Stimulated activated naive B cell treated with anti-CD40 and anti-IgM and Interleukin-4, amounts not matched to agents 10 μg/mL and 1 μg/mL and 100 μg/mL, for 72 hours (primary cell): ENCODE measurements around the gene DEFB124.
"Not testable (repeated sequence)": the region's sequence is repeated elsewhere in the genome, so short reads cannot be mapped to it uniquely, and the experiment has no call there.

Experiments used
- ATAC-seq, 2 donors: fragments of 150-1000 bp; cut with Tn5 transposase; replicated peaks; 2 replicates each; pipeline ENCODE4 v1.10.0; 2021; ENCODE audit warnings: moderate library complexity in 1 of 2
- DNase-seq: peaks from one replicate; pipeline ENCODE4 v3.0.0; 2021
- H3K27ac Mint-ChIP-seq: one replicate; pipeline ENCODE4 v1.8.0; 2022; ENCODE audit warnings: mild to moderate bottlenecking, mixed read lengths
- H3K27me3 Mint-ChIP-seq, 2 donors: one replicate each; pipeline ENCODE4 v1.8.0; 2022; ENCODE audit warnings: mixed read lengths in 2 of 2
- H3K36me3 Mint-ChIP-seq, 2 donors: one replicate each; pipeline ENCODE4 v1.8.0; 2022; ENCODE audit warnings: mixed read lengths in 2 of 2, mild to moderate bottlenecking in 1 of 2
- H3K4me1 Mint-ChIP-seq, 2 donors: one replicate each; pipeline ENCODE4 v1.8.0; 2022; ENCODE audit warnings: mixed read lengths in 2 of 2, mild to moderate bottlenecking in 1 of 2
- H3K4me3 Mint-ChIP-seq, 2 donors: one replicate each; pipeline ENCODE4 v1.8.0; 2022; ENCODE audit warnings: mild to moderate bottlenecking in 2 of 2, mixed read lengths in 2 of 2, moderate library complexity in 1 of 2
- H3K9me3 Mint-ChIP-seq, 2 donors: one replicate each; pipeline ENCODE4 v1.8.0; 2022; ENCODE audit warnings: mixed read lengths in 2 of 2, mild to moderate bottlenecking in 1 of 2

The DEFB124 gene

GRCh38 chr20:31474097-31474436 is 860 bp downstream of the DEFB124 start:
- Mint-ChIP-seq H3K4me1 (peaks cover 18 to 32% of the 10 kb centered on the region in 2 donors), H3K27ac (peak overlapping the region; percentile 81), H3K4me3 (peak overlapping the region in 1 of 2 donors; percentile 41), H3K9me3 (peaks cover 2 to 4% of the 10 kb centered on the region in 2 donors), H3K36me3 (peaks cover 2 to 4% of the 10 kb centered on the region in 2 donors), H3K27me3 (peaks cover 50% of the 10 kb centered on the region in 2 donors)
- no peak for DNase-seq
- peak; percentile 91 to 93 for ATAC-seq

GRCh38 chr20:31473331-31474096 is 1.4 kb downstream of the DEFB124 start:
- ATAC-seq (peak; percentile 33 to 39), DNase-seq (no peak)
- Mint-ChIP-seq H3K4me3 (no peak overlapping the region), H3K4me1 (peaks cover 18 to 32% of the 10 kb centered on the region in 2 donors), H3K36me3 (peaks cover 2 to 4% of the 10 kb centered on the region in 2 donors), H3K27me3 (peaks cover 46 to 50% of the 10 kb centered on the region in 2 donors), H3K9me3 (peaks cover 2 to 4% of the 10 kb centered on the region in 2 donors), H3K27ac (no peak overlapping the region)

- Mint-ChIP-seq H3K27ac (no peak overlapping the region), H3K36me3 (peaks cover 2 to 4% of the 10 kb centered on the region in 2 donors), H3K4me1 (peaks cover 18 to 32% of the 10 kb centered on the region in 2 donors), H3K27me3 (peaks cover 38 to 48% of the 10 kb centered on the region in 2 donors), H3K4me3 (no peak overlapping the region), H3K9me3 (peaks cover 2 to 4% of the 10 kb centered on the region in 2 donors)
- DNase-seq (no peak), ATAC-seq (no peak)
Observed at GRCh38 chr20:31472395-31473330, 2.3 kb downstream of the DEFB124 start.

- Mint-ChIP-seq H3K27me3 (peaks cover 24 to 31% of the 10 kb centered on the region in 2 donors), H3K4me1 (peaks cover 18 to 31% of the 10 kb centered on the region in 2 donors)
- not testable (repeated sequence) for H3K36me3 Mint-ChIP-seq, H3K9me3 Mint-ChIP-seq, DNase-seq, H3K4me3 Mint-ChIP-seq, ATAC-seq, H3K27ac Mint-ChIP-seq
Observed at GRCh38 chr20:31470946-31471345, 4.0 kb downstream of the DEFB124 start.

GRCh38 chr20:31454361-31454760 is 20.6 kb downstream of the DEFB124 start:
- DNase-seq (no peak), ATAC-seq (no peak)
- no peak overlapping the region for H3K27ac Mint-ChIP-seq
- H3K36me3 Mint-ChIP-seq = no peaks in the 10 kb centered on the region
- H3K9me3 Mint-ChIP-seq = peaks cover 0 to 1% of the 10 kb centered on the region in 2 donors
- H3K4me1 Mint-ChIP-seq = peaks cover 0 to 5% of the 10 kb centered on the region in 2 donors
- H3K27me3 Mint-ChIP-seq = peaks cover 17 to 35% of the 10 kb centered on the region in 2 donors
- H3K4me3 Mint-ChIP-seq = no peak overlapping the region

GRCh38 chr20:31452575-31452974 is 22.4 kb downstream of the DEFB124 start:
- Mint-ChIP-seq H3K27ac (no peak overlapping the region), H3K4me3 (no peak overlapping the region), H3K27me3 (peaks cover 10 to 39% of the 10 kb centered on the region in 2 donors), H3K36me3 (no peaks in the 10 kb centered on the region), H3K4me1 (peaks cover 0 to 5% of the 10 kb centered on the region in 2 donors), H3K9me3 (peaks cover 5 to 6% of the 10 kb centered on the region in 2 donors)
- no peak for ATAC-seq
- DNase-seq = no peak

GRCh38 chr20:31449511-31450414 is 25.2 kb downstream of the DEFB124 start:
- H3K9me3 Mint-ChIP-seq = peaks cover 5 to 6% of the 10 kb centered on the region in 2 donors
- ATAC-seq (no peak), DNase-seq (no peak)
- H3K4me3 Mint-ChIP-seq = no peak overlapping the region
- peaks cover 5 to 38% of the 10 kb centered on the region in 2 donors for H3K27me3 Mint-ChIP-seq
- H3K4me1 Mint-ChIP-seq = peaks cover 0 to 5% of the 10 kb centered on the region in 2 donors
- no peaks in the 10 kb centered on the region for H3K36me3 Mint-ChIP-seq
- H3K27ac Mint-ChIP-seq = no peak overlapping the region

GRCh38 chr20:31446084-31446819 is 28.7 kb downstream of the DEFB124 start:
- no peak for DNase-seq
- Mint-ChIP-seq H3K36me3 (no peaks in the 10 kb centered on the region), H3K27ac (no peak overlapping the region), H3K27me3 (peaks cover 4 to 25% of the 10 kb centered on the region in 2 donors), H3K4me3 (no peak overlapping the region), H3K4me1 (no peaks in the 10 kb centered on the region), H3K9me3 (peaks cover 3 to 6% of the 10 kb centered on the region in 2 donors)
- ATAC-seq = no peak

GRCh38 chr20:31440012-31440659 is 34.8 kb downstream of the DEFB124 start, which contains the start of gene DEFB123:
TSS of gene DEFB123 (plus strand) at chr20:31440632. CDS start at chr20:31440699, 67 bp downstream.
- ATAC-seq (no peak), DNase-seq (no peak)
- H3K4me1 Mint-ChIP-seq = no peaks in the 10 kb centered on the region
- no peak within 1 kb of the TSS for H3K27ac Mint-ChIP-seq
- H3K9me3 Mint-ChIP-seq = no peaks in the 10 kb centered on the region
- peaks cover 11 to 19% of the 10 kb centered on the region in 2 donors for H3K27me3 Mint-ChIP-seq
- no peak within 1 kb of the TSS for H3K4me3 Mint-ChIP-seq
- H3K36me3 Mint-ChIP-seq = no peaks in the 10 kb centered on the region

- Mint-ChIP-seq H3K27ac (no peak overlapping the region), H3K4me1 (no peaks in the 10 kb centered on the region), H3K27me3 (peaks cover 4 to 6% of the 10 kb centered on the region in 2 donors), H3K9me3 (peaks cover 0 to 1% of the 10 kb centered on the region in 2 donors), H3K36me3 (no peaks in the 10 kb centered on the region), H3K4me3 (no peak overlapping the region)
- no peak for DNase-seq
- no peak for ATAC-seq
Observed at GRCh38 chr20:31430568-31431115, 44.3 kb downstream of the DEFB124 start.

- not testable (repeated sequence) for H3K9me3 Mint-ChIP-seq, H3K27me3 Mint-ChIP-seq, ATAC-seq, DNase-seq, H3K4me3 Mint-ChIP-seq, H3K4me1 Mint-ChIP-seq, H3K27ac Mint-ChIP-seq, H3K36me3 Mint-ChIP-seq
Observed at GRCh38 chr20:31427576-31427975, 47.4 kb downstream of the DEFB124 start.

GRCh38 chr20:31426891-31427551 is 47.9 kb downstream of the DEFB124 start:
- H3K4me3 Mint-ChIP-seq, H3K9me3 Mint-ChIP-seq, H3K27me3 Mint-ChIP-seq, H3K27ac Mint-ChIP-seq, H3K36me3 Mint-ChIP-seq, ATAC-seq, DNase-seq, H3K4me1 Mint-ChIP-seq: not testable (repeated sequence)
